ENCODE data around the gene EFNA1. TPM values are rescaled to one million over a fixed set of nuclear protein-coding genes. Genes with fewer than 3 reads are reported as not detected.

Gene EFNA1
- total and polyA plus RNA-seq, 2 of the 13 experiments (the other 11 are each of a cell fraction or from before 2014, with no cell fraction given), result 81.8 to 874 TPM

- TF ChIP-seq ZNF691 (CRISPR knock-in tag; IDR thresholded peaks at IDR 0.05; ENCODE audit: borderline replicate concordance, low read depth) (no peak; the same call in 1 of the 2 replicates), ZNF354B (CRISPR knock-in tag; IDR thresholded peaks at IDR 0.05) (no peak), YY1 (IDR thresholded peaks at IDR 0.05; ENCODE audit: insufficient read depth, insufficient replicate concordance, low read depth, low read length) (no peak), ZBTB26 (CRISPR knock-in tag; IDR thresholded peaks at IDR 0.05; ENCODE audit: borderline replicate concordance) (peak; percentile 57), ZNF597 (CRISPR knock-in tag; IDR thresholded peaks at IDR 0.05) (no peak), THRA (CRISPR knock-in tag; IDR thresholded peaks at IDR 0.05; ENCODE audit: borderline replicate concordance) (peak; percentile 19; the same call in 1 of the 2 replicates), SUZ12 (IDR thresholded peaks at IDR 0.05; ENCODE audit: low read depth, low read length) (no peak), TEAD3 (CRISPR knock-in tag; optimal IDR thresholded peaks at IDR 0.05; ENCODE audit: borderline replicate concordance) (peak; percentile 76), ZNF530 (CRISPR knock-in tag; IDR thresholded peaks at IDR 0.05; ENCODE audit: low read depth) (no peak), ZNF136 (CRISPR knock-in tag; IDR thresholded peaks at IDR 0.05; ENCODE audit: low read depth) (no peak), GLMP (CRISPR knock-in tag; IDR thresholded peaks at IDR 0.05; ENCODE audit: borderline replicate concordance) (no peak), BRCA1 (CRISPR knock-in tag; IDR thresholded peaks at IDR 0.05) (peak; percentile 75; the same call in 1 of the 2 replicates), GABPB1 (CRISPR knock-in tag; IDR thresholded peaks at IDR 0.05) (no peak), ZNF839 (CRISPR knock-in tag; IDR thresholded peaks at IDR 0.05; ENCODE audit: borderline replicate concordance) (no peak)
Measured at GRCh38 chr1:155134880-155135414, 7.3 kb downstream of the EFNA1 start (continued).

Measured in HepG2 (cell line).